ENCODE measurements around the gene PRXL2A. TPM values are rescaled to one million over a fixed set of nuclear protein-coding genes. Genes with fewer than 3 reads are reported as not detected.

Gene PRXL2A
- total and polyA plus RNA-seq, 10 of the 15 experiments (the other 5 are each of a cell fraction or from before 2014, with no cell fraction given) = 2.8 to 15.6 (median 11.1) TPM

DNA sequence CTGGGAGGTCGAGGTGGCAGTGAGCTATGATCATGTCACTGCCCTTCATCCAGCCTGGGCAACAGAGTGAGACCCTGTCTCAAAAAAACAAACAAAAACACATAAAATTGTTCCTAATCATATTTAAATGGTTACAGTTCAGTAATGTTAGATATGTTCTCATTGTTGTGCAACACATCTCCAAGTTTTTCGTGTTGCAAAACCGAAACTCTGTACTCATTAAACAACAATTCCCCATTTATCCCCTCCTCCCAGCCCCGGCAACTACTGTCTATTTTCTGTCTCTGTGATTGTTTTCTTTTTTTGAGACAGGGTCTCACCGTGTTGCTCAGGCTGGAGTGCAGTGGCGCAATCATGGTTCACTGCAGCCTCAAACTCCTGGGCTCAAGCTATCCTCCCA lies 16.1 kb upstream of the PRXL2A start:
- no peak overlapping the region for H2AFZ ChIP-seq (ENCODE audit: control insufficient read depth, low read depth, low read length)

More for the DNA sequence above, 16.1 kb upstream of the PRXL2A start:
- no peaks in the 10 kb centered on the region for H3K36me3 ChIP-seq (ENCODE audit: control insufficient read depth in 2 of 2, insufficient read depth in 2 of 2, low read length in 1 of 2)
- H3K4me2 ChIP-seq (ENCODE audit: control insufficient read depth, insufficient read depth) = no peak overlapping the region
- intact Hi-C loops (cut with micrococcal nuclease; ENCODE audit: unreplicated experiment) (no loop called here), in situ Hi-C loops (cut with MboI) (no loop called here)
- H3K9ac ChIP-seq (ENCODE audit: control insufficient read depth, insufficient read depth, low read length) = no peak overlapping the region
- 32% methylated on average over 6 of the region's 6 CpGs for WGBS (ENCODE audit: insufficient coverage, insufficient replicate concordance, low lambda C conversion rate, missing lambda C conversion rate)
- DNase-seq (ENCODE audit: low read depth, low spot score) (no peak), FAIRE-seq (no peak), ATAC-seq (no peak)
- no peaks in the 10 kb centered on the region for H3K79me2 ChIP-seq (ENCODE audit: control insufficient read depth, insufficient read depth, low read length)
- no peak overlapping the region for H3K27ac ChIP-seq (ENCODE audit: control insufficient read depth, insufficient read depth)
- no peak overlapping the region for H3K4me3 ChIP-seq
- POLR2A ChIA-PET = no interaction called here
- TF ChIP-seq JUNB (IDR thresholded peaks at IDR 0.05) = no peak
- TF ChIP-seq SMAD1 (IDR thresholded peaks at IDR 0.05; ENCODE audit: low read depth, partially characterized antibody) = no peak
- TF ChIP-seq ASH2L (IDR thresholded peaks at IDR 0.05; ENCODE audit: borderline replicate concordance, low read depth) = no peak
- no peak for TF ChIP-seq EZH2 (IDR thresholded peaks at IDR 0.05; ENCODE audit: borderline replicate concordance, control insufficient read depth, low read depth, low read length)
- no peak for TF ChIP-seq SREBF2 (IDR thresholded peaks at IDR 0.05; ENCODE audit: low read length)
- no peak for TF ChIP-seq BCL11A (IDR thresholded peaks at IDR 0.05; ENCODE audit: low read depth, low read length)
- no peak for TF ChIP-seq FOXM1 (IDR thresholded peaks at IDR 0.05; ENCODE audit: low read depth, low read length)
- TF ChIP-seq, protein P1, sequence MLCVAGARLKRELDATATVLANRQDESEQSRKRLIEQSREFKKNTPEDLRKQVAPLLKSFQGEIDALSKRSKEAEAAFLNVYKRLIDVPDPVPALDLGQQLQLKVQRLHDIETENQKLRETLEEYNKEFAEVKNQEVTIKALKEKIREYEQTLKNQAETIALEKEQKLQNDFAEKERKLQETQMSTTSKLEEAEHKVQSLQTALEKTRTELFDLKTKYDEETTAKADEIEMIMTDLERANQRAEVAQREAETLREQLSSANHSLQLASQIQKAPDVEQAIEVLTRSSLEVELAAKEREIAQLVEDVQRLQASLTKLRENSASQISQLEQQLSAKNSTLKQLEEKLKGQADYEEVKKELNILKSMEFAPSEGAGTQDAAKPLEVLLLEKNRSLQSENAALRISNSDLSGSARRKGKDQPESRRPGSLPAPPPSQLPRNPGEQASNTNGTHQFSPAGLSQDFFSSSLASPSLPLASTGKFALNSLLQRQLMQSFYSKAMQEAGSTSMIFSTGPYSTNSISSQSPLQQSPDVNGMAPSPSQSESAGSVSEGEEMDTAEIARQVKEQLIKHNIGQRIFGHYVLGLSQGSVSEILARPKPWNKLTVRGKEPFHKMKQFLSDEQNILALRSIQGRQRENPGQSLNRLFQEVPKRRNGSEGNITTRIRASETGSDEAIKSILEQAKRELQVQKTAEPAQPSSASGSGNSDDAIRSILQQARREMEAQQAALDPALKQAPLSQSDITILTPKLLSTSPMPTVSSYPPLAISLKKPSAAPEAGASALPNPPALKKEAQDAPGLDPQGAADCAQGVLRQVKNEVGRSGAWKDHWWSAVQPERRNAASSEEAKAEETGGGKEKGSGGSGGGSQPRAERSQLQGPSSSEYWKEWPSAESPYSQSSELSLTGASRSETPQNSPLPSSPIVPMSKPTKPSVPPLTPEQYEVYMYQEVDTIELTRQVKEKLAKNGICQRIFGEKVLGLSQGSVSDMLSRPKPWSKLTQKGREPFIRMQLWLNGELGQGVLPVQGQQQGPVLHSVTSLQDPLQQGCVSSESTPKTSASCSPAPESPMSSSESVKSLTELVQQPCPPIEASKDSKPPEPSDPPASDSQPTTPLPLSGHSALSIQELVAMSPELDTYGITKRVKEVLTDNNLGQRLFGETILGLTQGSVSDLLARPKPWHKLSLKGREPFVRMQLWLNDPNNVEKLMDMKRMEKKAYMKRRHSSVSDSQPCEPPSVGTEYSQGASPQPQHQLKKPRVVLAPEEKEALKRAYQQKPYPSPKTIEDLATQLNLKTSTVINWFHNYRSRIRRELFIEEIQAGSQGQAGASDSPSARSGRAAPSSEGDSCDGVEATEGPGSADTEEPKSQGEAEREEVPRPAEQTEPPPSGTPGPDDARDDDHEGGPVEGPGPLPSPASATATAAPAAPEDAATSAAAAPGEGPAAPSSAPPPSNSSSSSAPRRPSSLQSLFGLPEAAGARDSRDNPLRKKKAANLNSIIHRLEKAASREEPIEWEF (IDR thresholded peaks at IDR 0.05; ENCODE audit: insufficient replicate concordance, low read depth, low read length) = no peak
- H3K27me3 ChIP-seq (replicated peaks in 1 of 2; ENCODE audit: control insufficient read depth in 2 of 2, insufficient read depth in 2 of 2, low read length in 1 of 2) = no peaks in the 10 kb centered on the region; a peak in 1 of 4 replicates
- H3K9me3 ChIP-seq (replicated peaks; ENCODE audit: control insufficient read depth, insufficient read depth, low read length) = no peaks in the 10 kb centered on the region
- SMC1A ChIA-PET (ENCODE audit: uncharacterized antibody, unreplicated experiment) = no interaction called here
- RAD21 ChIA-PET (ENCODE audit: unreplicated experiment) = no interaction called here
- H4K20me1 ChIP-seq (ENCODE audit: control insufficient read depth, insufficient read depth) = no peaks in the 10 kb centered on the region
- CTCF ChIA-PET = interaction anchor here (0.7 kb wide), 1 partner anchor 155 kb away, joined by 3 read pairs; no protein-coding TSS in a partner anchor
- no TSS peak for BruUV-seq (replicated peaks)
- H3K4me1 ChIP-seq (ENCODE audit: control insufficient read depth, insufficient read depth, low read length) = no peaks in the 10 kb centered on the region

Measured in GM12878 (cell line).